Activated B cell treated with CpG ODN at 0.5 μM for 24 hours (primary cell): ENCODE data around the gene SYNGR1. TPM values are rescaled to one million over a fixed set of nuclear protein-coding genes. Genes with fewer than 3 reads are reported as not detected.

Experiments used
- ATAC-seq: fragments of 200-7000 bp; cut with Tn5 transposase; one replicate; pipeline ENCODE4 v1.10.0; 2021; ENCODE audit warnings: low read depth, mild to moderate bottlenecking, moderate library complexity
- CTCF ChIA-PET: fragments of 350-600 bp; sonication (Branson Sonifier 250); formaldehyde crosslinking; loops from one replicate; lab custom pipeline; 2021; ENCODE audit warnings: antibody characterized with exemption; lab: Charles Lee
- POLR2A ChIA-PET: fragments of 350-600 bp; sonication (Branson Sonifier 250); formaldehyde crosslinking; loops from one replicate; lab custom pipeline; 2021; ENCODE audit warnings: antibody characterized with exemption; lab: Charles Lee
- DNase-seq: peaks from one replicate; pipeline ENCODE4 v3.0.0; 2022
- H3K27ac Mint-ChIP-seq: one replicate; pipeline ENCODE4 v1.8.0; 2020; ENCODE audit warnings: mixed read lengths
- H3K27me3 Mint-ChIP-seq: one replicate; pipeline ENCODE4 v1.8.0; 2021; ENCODE audit warnings: mixed read lengths
- H3K36me3 Mint-ChIP-seq: one replicate; pipeline ENCODE4 v1.8.0; 2021; ENCODE audit warnings: low read depth, mixed read lengths
- H3K4me1 Mint-ChIP-seq: one replicate; pipeline ENCODE4 v1.8.0; 2021; ENCODE audit warnings: mixed read lengths
- H3K4me3 Mint-ChIP-seq: one replicate; pipeline ENCODE4 v1.8.0; 2020; ENCODE audit warnings: mild to moderate bottlenecking, mixed read lengths
- H3K9me3 Mint-ChIP-seq: one replicate; pipeline ENCODE4 v1.8.0; 2020; ENCODE audit warnings: mixed read lengths
- CTCF ChIP-seq: fragments of 200-600 bp; IDR thresholded peaks from one replicate; pipeline ENCODE4 v1.8.0; 2022; ENCODE audit warnings: antibody characterized with exemption, mild to moderate bottlenecking
- intact Hi-C: fragments of 100-400 bp; cut with micrococcal nuclease; formaldehyde crosslinking; loops from one replicate; pipeline ENCODE4 v1.15.1; 2024
- total RNA-seq: library from RNA; stranded (reverse); gene quantifications from 2 replicates; pipeline ENCODE4 v1.2.3, GENCODE V29; 2022

The SYNGR1 gene
- total RNA-seq, 1 donor from 2014 or later: 11.4 TPM

GRCh38 chr22:39369186-39369585 is 19.4 kb downstream of the SYNGR1 start:
- no peak for ATAC-seq
- intact Hi-C loops: loop anchor here (2.0 kb wide), 1 partner anchor 18 kb away; no protein-coding TSS in a partner anchor
- no peaks in the 10 kb centered on the region for H3K36me3 Mint-ChIP-seq
- H3K9me3 Mint-ChIP-seq: no peaks in the 10 kb centered on the region
- no peak for DNase-seq
- ChIA-PET POLR2A (no interaction called here), CTCF (interaction anchor here (1.0 to 1.9 kb wide), 2 partner anchors 26 to 37 kb away, joined by 3 to 6 read pairs; no protein-coding TSS in a partner anchor)
- no peak for TF ChIP-seq CTCF
- no peak overlapping the region for H3K27ac Mint-ChIP-seq
- no peak overlapping the region for H3K4me3 Mint-ChIP-seq
- peaks cover 41% of the 10 kb centered on the region for H3K4me1 Mint-ChIP-seq
- no peaks in the 10 kb centered on the region for H3K27me3 Mint-ChIP-seq

GRCh38 chr22:39369586-39369985 is 19.8 kb downstream of the SYNGR1 start:
- intact Hi-C loops: loop anchor here (2.0 kb wide), 1 partner anchor 19 kb away; no protein-coding TSS in a partner anchor
- Mint-ChIP-seq H3K27me3 (no peaks in the 10 kb centered on the region), H3K4me3 (no peak overlapping the region), H3K9me3 (no peaks in the 10 kb centered on the region), H3K27ac (no peak overlapping the region), H3K4me1 (peaks cover 39% of the 10 kb centered on the region), H3K36me3 (no peaks in the 10 kb centered on the region)
- DNase-seq (no peak), ATAC-seq (no peak)
- TF ChIP-seq CTCF: no peak
- POLR2A ChIA-PET: no interaction called here
- CTCF ChIA-PET: interaction anchor here (1.0 to 1.9 kb wide), 2 partner anchors 26 to 38 kb away, joined by 3 to 6 read pairs; no protein-coding TSS in a partner anchor

DNA sequence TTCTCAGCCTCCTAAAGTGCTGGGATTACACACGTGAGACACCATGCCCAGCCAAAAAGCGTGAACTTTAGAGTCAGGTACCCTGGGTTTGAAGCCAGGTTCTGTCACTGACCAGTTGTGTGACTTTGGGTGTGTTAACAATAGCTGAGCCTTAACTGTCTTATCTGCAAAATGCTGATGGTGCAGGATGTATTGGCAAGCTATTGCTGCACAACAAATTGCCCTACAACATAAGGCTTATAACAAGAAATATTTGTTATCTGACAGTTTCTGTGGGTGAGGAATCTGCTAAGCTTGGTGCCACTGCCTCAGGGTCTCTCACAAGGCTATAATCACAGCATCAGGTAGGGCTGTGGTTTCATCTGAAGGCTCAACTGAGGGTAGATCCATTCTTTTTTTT is 21.9 kb downstream of the SYNGR1 start:
- DNase-seq (no peak), ATAC-seq (no peak)
- CTCF ChIA-PET: interaction anchor here (0.7 kb wide), 1 partner anchor 15 kb away, joined by 3 read pairs; no protein-coding TSS in a partner anchor

DNA sequence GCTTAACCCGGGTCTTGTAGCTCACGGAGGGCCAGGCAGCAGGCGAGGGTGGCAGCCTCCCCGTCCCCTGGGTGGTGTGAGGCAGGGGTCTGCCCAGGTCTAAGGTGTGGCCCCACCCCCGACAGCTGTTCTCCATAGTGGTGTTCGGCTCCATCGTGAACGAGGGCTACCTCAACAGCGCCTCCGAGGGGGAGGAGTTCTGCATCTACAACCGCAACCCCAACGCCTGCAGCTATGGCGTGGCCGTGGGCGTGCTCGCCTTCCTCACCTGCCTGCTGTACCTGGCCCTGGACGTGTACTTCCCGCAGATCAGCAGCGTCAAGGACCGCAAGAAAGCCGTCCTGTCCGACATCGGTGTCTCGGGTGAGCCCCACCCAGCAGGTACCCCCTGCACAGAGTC is 24.4 kb downstream of the SYNGR1 start:
- CTCF ChIA-PET: no interaction called here
- no peaks in the 10 kb centered on the region for H3K27me3 Mint-ChIP-seq
- no peaks in the 10 kb centered on the region for H3K36me3 Mint-ChIP-seq
- TF ChIP-seq CTCF: no peak
- H3K9me3 Mint-ChIP-seq: no peaks in the 10 kb centered on the region
- ATAC-seq (no peak), DNase-seq (no peak)
- POLR2A ChIA-PET: interaction anchor here (1.2 kb wide), 1 partner anchor 23 kb away, joined by 3 read pairs; no protein-coding TSS in a partner anchor
- intact Hi-C loops: no loop called here
- H3K27ac Mint-ChIP-seq: no peak overlapping the region
- peaks cover 5% of the 10 kb centered on the region for H3K4me1 Mint-ChIP-seq
- no peak overlapping the region for H3K4me3 Mint-ChIP-seq

More for the DNA sequence above, 21.9 kb downstream of the SYNGR1 start:
- Mint-ChIP-seq H3K9me3 (no peaks in the 10 kb centered on the region), H3K36me3 (no peaks in the 10 kb centered on the region), H3K27ac (no peak overlapping the region), H3K27me3 (no peaks in the 10 kb centered on the region), H3K4me3 (no peak overlapping the region), H3K4me1 (peaks cover 26% of the 10 kb centered on the region)
- no peak for TF ChIP-seq CTCF
- POLR2A ChIA-PET: interaction anchor here (0.6 kb wide), 1 partner anchor 20 kb away, joined by 4 read pairs; no protein-coding TSS in a partner anchor
- intact Hi-C loops: no loop called here

- Mint-ChIP-seq H3K4me1 (no peaks in the 10 kb centered on the region), H3K9me3 (no peaks in the 10 kb centered on the region), H3K4me3 (no peak overlapping the region), H3K27me3 (no peaks in the 10 kb centered on the region), H3K27ac (no peak overlapping the region), H3K36me3 (no peaks in the 10 kb centered on the region)
- no peak for TF ChIP-seq CTCF
- CTCF ChIA-PET: no interaction called here
- ATAC-seq (no peak), DNase-seq (no peak)
- intact Hi-C loops: no loop called here
- POLR2A ChIA-PET: interaction anchor here (1.2 kb wide), 1 partner anchor 23 kb away, joined by 3 read pairs; no protein-coding TSS in a partner anchor
These were observed 25.0 kb downstream of the SYNGR1 start for GRCh38 chr22:39374801-39375200.
